HG02588 (cell line): ENCODE measurements around the gene RPS15.

Experiments used
- ATAC-seq: cut with Tn5 transposase; IDR thresholded peaks from one replicate; pipeline ENCODE4 v1.9.1; 2021; ENCODE audit warnings: mild to moderate bottlenecking, moderate library complexity; ENCODE audit not compliant: unreplicated experiment

RPS15 gene

GRCh38 chr19:1401889-1402217 is 36.3 kb upstream of the RPS15 start:
- no peak for ATAC-seq

DNA sequence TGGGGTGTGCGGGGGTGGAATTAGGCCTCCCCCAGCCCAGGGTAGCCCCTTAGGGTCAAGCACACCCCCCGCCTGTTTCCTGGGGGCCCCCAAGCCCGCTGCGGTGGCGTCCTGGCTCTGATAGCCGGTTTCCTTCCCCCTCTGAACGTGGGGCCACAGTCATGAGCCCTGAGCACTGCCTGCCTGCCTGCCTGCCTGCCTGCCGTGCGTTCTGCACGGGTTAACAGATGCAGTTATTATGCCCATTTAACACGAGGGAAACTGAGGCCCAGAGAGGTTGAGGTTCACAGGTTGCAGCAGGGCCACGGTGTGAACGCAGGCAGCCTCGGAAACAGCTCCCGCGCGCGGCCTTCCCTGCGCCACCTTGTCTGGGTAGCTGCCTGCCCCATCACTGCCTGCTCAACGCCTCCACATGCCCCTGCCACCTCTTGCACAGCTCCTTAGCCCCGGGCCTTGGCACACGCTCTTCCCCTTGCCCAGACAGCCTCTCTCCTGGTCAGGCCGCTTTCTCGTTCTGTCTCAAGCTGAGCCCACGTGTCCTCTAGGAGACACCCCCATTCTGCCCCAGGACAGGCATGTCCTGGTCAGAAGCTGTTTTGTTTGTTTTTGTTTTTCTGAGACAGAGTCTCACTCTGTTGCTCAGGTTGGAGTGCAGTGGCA is 35.7 kb upstream of the RPS15 start:
- ATAC-seq = no peak

GRCh38 chr19:1406774-1407527 is 31.2 kb upstream of the RPS15 start:
- peak; percentile 74 for ATAC-seq

DNA sequence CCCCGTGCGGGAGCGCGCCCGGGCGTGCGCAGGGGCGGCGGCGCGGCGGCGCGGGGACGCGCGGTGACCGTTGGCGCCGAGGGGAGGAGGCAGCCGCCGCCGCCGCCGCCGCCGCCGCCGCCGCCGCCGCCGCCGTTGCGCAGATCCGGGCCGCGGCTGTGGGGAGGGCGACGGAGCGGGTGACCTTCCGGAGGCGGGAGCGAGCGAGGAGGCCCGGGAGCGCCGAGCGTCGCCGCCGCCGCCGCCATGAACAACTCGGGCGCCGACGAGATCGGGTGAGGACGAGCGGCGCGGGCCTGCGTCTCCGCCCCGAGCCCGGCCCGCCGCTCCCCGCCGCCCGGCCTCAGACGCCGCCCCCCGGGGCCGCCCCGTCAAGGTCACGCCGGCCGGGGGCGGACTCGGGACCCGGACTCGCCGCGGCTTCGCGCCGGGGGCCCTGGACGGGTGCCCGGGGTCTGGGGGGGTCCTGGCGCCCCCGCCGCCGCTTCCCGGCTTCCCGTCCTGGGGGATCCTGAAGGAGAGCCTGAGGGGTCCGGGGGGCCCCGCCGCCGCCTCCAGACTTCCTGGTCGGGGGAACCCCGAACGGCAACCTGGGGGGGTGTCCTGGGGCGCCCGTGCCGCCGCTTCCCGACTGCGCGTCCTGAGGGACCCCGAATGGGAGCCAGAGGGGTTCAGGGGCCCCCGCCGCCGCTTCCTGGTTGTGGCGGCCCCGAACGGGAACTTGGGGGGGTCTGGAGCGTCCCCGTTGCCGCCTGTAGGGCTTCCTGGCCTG is 30.5 kb upstream of the RPS15 start, which contains the start of gene DAZAP1:
TSS of gene DAZAP1 (plus strand) at position 59 of the 772 bp plus-strand sequence. CDS start at position 247, 188 bp downstream.
- ATAC-seq = no peak

GRCh38 chr19:1408300-1409203 is 29.6 kb upstream of the RPS15 start:
- ATAC-seq = no peak

DNA sequence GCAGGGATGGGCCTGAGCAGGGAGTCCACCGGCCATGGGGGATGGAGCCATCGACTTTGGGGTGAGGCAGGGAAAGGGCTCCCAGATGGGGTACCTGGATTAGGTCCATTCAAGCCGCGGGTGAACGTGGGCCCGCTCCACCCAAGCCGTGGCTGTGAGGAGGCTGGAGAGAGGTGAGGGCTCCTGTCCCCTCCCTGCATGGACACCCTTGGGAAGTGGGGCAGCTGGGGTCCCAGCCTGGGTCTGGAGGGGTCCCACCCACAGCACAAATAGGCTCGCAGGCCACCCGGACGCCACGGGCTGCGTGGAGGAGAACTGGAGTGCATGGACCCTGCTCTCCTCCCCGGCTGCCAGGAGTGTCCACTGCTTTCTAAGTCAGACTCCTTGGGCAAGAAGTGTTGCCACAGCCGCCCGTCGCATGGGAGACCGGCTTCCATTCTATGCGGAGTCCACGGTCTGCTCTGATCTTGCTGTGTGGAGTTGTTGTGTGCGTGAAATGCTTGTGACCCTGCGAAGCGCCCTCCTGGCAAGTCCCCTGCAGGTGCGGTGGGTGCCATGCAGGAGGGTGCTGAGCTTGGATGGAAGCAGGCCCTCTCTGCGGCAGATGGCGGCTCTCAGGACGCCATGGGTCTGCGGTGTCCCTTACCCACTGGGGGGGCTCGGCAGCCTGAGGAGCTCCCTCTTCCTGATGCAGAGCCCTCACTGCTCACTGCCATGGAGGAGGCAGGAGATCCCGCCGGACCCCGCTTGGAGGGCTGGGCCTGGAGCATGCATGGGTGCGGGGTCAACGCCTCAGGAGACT is 28.8 kb upstream of the RPS15 start:
- no peak for ATAC-seq

DNA sequence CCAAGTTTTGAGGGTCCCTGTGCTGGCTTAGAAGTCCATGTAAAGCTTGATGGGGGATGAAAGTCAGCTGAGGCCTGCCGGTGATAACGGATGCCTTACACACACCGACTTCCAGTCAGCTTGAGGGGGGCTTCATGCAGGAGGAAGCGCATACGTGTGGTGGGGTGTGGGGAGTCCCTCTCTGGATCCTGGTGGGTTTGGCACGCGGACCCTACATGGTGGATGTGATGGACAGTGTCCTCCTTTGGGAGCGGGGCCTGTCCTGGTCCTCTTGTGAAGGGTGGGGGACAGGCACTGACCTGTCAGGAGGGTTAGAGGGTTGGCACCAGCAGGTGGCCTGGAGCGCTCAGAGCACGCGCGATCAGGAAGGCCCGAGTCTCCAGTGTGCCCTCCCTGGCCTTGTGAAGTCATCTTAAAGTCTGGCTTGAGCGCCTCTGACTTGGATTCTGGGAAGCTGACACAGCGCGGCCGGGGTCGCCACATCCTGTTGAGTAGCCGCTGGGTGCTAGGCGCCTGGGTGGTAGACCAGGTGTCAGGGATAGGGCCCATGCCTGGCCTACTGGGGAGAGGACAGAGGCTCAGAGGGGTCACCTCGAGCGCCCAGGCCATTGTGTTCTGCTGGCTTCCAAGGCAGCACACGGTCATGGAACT is 27.9 kb upstream of the RPS15 start:
- no peak for ATAC-seq

DNA sequence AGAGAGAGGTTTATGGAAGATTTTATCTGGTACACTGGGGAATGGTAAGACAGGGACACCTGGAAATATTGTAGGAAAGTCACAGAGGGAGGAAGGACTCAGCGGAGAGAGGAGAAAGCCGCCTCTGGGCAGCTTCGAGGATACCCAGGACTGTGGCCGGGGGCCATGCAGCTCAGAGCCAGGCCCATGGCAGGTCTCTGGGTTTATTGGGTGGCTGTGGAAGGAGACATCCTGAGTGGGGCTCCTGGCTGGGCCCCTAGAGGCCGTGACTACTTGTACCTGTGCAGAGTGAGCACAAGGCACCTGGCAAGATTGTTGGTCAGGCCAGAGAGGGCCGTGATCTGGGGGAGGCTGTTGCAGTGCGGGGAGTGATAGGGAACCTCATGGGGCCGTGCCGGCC is 27.4 kb upstream of the RPS15 start:
- no peak for ATAC-seq

DNA sequence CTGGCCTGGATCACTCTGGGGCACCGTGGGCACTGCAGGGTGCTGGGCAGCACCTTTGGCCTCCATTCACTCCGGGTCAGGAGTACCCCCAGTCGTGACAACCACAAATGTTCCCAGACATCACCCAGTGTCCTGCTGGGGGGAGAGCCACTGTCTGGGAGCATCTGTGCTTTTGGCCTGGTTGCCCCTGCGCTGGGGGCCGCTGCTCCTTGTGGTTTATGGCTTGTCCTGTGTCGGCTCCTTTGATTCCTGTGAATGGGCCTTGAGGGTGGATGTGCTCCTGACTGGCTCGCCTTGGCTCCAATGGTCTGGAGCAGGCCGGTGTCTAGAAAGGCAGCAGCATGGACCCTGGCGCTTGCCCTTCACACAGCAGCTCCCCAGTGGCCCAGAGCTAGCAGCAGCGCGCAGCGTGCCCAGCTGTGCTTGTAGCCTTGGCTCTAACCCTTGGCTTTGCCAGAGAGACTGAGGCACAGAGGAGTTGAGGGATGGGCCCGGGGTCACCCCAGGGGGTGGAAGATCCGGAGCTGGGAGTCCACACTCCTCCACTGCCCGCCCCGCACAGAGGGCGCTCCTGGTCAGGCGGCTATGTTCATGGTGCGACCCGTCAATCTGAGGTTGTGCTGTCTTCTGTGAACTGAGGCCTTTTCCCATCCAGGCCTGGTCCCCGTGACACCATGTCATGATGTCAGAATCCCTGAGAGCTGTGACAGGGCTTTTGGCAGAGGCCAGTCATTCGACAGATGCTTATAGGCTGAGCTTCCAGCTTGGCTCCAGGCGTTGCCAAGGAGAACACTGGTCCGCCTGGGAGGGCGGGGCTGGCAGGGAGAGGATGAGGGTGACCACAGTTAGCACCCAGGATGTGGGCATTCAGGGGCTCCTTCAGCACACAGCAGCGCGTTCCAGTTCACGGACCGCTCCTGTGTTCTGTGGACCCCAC is 26.7 kb upstream of the RPS15 start:
- ATAC-seq = no peak

- no peak for ATAC-seq
Measured at GRCh38 chr19:1412323-1412923, 25.8 kb upstream of the RPS15 start.

- ATAC-seq = no peak
Measured at GRCh38 chr19:1412995-1413800, 25.0 kb upstream of the RPS15 start.

GRCh38 chr19:1416014-1416841 is 22.0 kb upstream of the RPS15 start:
- ATAC-seq = no peak

DNA sequence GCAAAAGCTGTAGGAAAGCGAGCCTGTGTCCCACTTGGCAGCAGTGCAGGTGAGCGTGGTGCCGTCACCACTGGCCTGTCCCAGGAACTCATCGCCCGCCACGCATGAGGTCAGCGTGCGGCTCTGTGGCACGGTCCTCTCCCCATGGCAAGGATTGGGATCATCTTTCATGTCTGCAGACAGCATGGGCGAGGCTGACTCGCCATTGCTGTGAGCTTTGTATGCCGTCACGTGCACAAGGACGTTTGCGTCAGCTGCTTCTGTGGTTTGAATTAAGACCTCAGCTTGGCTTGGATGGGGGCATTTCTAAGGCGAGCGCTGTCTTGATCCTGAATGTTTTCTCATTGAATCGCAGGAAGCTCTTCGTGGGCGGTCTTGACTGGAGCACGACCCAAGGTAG is 21.1 kb upstream of the RPS15 start:
- ATAC-seq = no peak

DNA sequence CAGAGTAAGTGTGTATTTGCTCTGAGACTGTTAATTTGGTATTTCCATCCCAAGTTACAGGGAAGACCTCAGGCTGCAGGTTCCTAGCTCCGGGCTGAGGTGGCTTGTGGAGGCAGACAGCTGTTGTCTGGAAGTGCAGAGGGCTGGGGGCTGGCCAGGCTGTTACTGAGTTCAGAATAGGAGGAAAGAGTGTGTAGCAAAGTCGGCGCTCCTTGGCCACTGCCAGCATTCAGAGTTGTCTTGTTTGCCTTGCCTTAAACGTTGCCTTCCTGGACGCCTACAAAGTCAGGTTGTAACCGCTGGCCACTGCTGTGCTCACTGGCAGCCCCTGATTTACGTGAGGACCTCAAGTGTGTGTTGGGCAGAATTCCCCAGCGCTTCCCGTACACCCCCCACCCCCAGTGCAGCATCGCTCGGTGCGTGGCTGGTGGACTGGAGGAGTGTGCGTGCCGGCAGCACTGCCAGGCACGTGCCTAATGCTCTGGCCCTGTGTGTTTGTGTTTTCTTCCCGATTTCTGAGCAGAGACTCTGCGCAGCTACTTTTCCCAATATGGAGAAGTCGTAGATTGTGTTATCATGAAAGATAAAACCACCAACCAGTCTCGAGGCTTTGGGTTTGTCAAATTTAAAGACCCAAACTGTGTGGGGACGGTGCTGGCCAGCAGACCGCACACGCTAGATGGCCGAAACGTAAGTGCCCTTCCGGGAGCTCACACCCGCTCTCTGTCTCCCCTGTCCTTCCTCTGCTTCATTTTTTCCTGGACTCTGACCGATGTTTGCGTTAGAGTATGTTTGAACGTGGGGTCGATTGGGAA is 20.3 kb upstream of the RPS15 start:
- ATAC-seq = no peak

DNA sequence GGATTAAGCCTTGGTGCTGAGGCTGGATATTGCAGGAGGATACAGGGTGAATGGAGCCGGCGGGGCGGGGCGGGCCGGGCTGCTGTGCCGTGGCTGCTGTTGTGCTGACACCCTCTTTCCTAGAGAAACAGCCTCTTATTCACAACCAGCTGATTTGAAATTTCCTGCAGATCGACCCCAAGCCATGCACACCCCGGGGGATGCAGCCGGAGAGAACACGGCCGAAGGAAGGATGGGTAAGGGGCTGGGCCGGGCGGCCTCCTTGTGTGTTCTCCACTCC is 19.8 kb upstream of the RPS15 start:
- no peak for ATAC-seq
